A549 (cell line): ENCODE results near the gene RBPJ.

Source experiments
- CBX2 ChIP-seq: fragments of 200-600 bp; sonication (generic); IDR thresholded peaks from 2 replicates; pipeline ENCODE4 v1.6.1; 2016; ENCODE audit warnings: low read depth, mild to moderate bottlenecking, borderline replicate concordance
- CHD2 ChIP-seq: fragments of 150-350 bp; IDR thresholded peaks from 2 replicates; pipeline ENCODE4 v1.6.1; 2014; ENCODE audit warnings: low read length; ENCODE audit not compliant: partially characterized antibody
- EHF ChIP-seq: fragments of 250-450 bp; sonication (Bioruptor Pico); IDR thresholded peaks from 2 replicates; pipeline ENCODE4 v1.5.0; 2020; ENCODE audit warnings: mild to moderate bottlenecking
- EP300 ChIP-seq, 2 experiments: fragments of >200 bp; sonication (Bioruptor Twin); formaldehyde crosslinking; IDR thresholded peaks; 2 replicates in 1 of 2; 3 replicates in 1 of 2; pipeline ENCODE4 v1.6.1; 2016 to 2017
- FOXS1 ChIP-seq: fragments of 250-450 bp; sonication (Bioruptor Pico); IDR thresholded peaks from 2 replicates; pipeline ENCODE4 v1.5.0; 2020; ENCODE audit warnings: mild to moderate bottlenecking, moderate library complexity
- NR3C1 ChIP-seq: fragments of >200 bp; sonication (Bioruptor Twin); formaldehyde crosslinking; IDR thresholded peaks from 3 replicates; pipeline ENCODE4 v1.6.1; 2017
- POLR2A ChIP-seq: IDR thresholded peaks from 2 replicates; pipeline ENCODE4 v1.6.1; 2012; ENCODE audit warnings: mild to moderate bottlenecking, low read length
- RNF2 ChIP-seq: fragments of 200-600 bp; sonication (generic); IDR thresholded peaks from 2 replicates; pipeline ENCODE4 v1.6.1; 2016; ENCODE audit warnings: low read depth, mild to moderate bottlenecking, antibody characterized with exemption, moderate library complexity, borderline replicate concordance
- TF ChIP-seq, protein P1 (sequence below): fragments of >200 bp; sonication (Bioruptor Twin); formaldehyde crosslinking; IDR thresholded peaks from 3 replicates; pipeline ENCODE4 v1.5.1; 2016
- TF ChIP-seq, protein P2 (sequence below): fragments of 450-650 bp; IDR thresholded peaks from 2 replicates; pipeline ENCODE4 v1.6.1; 2014; ENCODE audit warnings: antibody characterized with exemption

DNA sequence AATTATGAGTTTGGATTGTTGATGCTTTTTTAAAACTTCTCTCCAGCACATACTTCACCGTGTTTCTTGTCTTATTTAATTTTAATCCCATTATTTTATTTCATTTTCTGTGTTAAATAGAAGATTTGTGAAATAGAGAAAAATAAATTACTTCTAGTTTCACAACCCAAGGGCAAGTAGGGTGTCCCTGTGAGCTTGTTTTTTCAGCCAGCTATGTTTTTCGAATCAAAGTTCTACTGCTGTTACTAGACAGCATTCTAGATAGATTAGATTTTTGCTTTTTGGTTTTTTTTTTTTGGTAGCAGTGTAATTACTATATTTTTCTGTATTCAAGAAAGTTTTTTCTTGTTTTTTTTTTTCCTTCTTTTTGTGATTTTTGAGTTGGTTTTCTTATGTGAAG, 59.9 kb downstream of the RBPJ start:
- no peak for TF ChIP-seq POLR2A
- TF ChIP-seq, protein P1, sequence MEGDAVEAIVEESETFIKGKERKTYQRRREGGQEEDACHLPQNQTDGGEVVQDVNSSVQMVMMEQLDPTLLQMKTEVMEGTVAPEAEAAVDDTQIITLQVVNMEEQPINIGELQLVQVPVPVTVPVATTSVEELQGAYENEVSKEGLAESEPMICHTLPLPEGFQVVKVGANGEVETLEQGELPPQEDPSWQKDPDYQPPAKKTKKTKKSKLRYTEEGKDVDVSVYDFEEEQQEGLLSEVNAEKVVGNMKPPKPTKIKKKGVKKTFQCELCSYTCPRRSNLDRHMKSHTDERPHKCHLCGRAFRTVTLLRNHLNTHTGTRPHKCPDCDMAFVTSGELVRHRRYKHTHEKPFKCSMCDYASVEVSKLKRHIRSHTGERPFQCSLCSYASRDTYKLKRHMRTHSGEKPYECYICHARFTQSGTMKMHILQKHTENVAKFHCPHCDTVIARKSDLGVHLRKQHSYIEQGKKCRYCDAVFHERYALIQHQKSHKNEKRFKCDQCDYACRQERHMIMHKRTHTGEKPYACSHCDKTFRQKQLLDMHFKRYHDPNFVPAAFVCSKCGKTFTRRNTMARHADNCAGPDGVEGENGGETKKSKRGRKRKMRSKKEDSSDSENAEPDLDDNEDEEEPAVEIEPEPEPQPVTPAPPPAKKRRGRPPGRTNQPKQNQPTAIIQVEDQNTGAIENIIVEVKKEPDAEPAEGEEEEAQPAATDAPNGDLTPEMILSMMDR = no peak
- no peak for TF ChIP-seq CHD2
- TF ChIP-seq CBX2 = no peak
- TF ChIP-seq RNF2 = no peak
- TF ChIP-seq, protein P2, sequence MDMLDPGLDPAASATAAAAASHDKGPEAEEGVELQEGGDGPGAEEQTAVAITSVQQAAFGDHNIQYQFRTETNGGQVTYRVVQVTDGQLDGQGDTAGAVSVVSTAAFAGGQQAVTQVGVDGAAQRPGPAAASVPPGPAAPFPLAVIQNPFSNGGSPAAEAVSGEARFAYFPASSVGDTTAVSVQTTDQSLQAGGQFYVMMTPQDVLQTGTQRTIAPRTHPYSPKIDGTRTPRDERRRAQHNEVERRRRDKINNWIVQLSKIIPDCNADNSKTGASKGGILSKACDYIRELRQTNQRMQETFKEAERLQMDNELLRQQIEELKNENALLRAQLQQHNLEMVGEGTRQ = no peak
- no peak for TF ChIP-seq NR3C1
- no peak for TF ChIP-seq EP300 (IDR thresholded peaks at IDR 0.05)
- no peak for TF ChIP-seq EHF
- TF ChIP-seq FOXS1 = no peak
